ENCODE measurements around the gene GABRG3. TPM values are rescaled to one million over a fixed set of nuclear protein-coding genes. Genes with fewer than 3 reads are reported as not detected.

Gene GABRG3
- total RNA-seq, 1 donor from 2014 or later, result under 0.01 TPM

GRCh38 chr15:27422997-27423396 is 452.0 kb downstream of the GABRG3 start:
- Histone ChIP-seq H3K4me1 (ENCODE audit: control insufficient read depth in 3 of 3, insufficient read depth in 3 of 3, low read length in 3 of 3) (no peaks in the 10 kb centered on the region), H3K27me3 (ENCODE audit: control insufficient read depth in 3 of 3, insufficient read depth in 3 of 3, low read length in 3 of 3) (peaks cover 0 to 4% (median 0%) of the 10 kb centered on the region in 3 donors), H3K9ac (ENCODE audit: low read depth in 1 of 3, low read length in 3 of 3) (no peak overlapping the region), H3K27ac (ENCODE audit: low read depth, low read length) (no peak overlapping the region), H3K9me3 (ENCODE audit: control insufficient read depth in 3 of 3, low read length in 3 of 3) (peaks cover 0 to 2% (median 0%) of the 10 kb centered on the region in 3 donors), H3K36me3 (ENCODE audit: control insufficient read depth in 3 of 3, insufficient read depth in 3 of 3, low read length in 3 of 3) (no peaks in the 10 kb centered on the region), H3K4me3 (ENCODE audit: low read length in 3 of 3) (no peak overlapping the region)

- Histone ChIP-seq H3K27me3 (ENCODE audit: control insufficient read depth in 3 of 3, insufficient read depth in 3 of 3, low read length in 3 of 3) (no peaks in the 10 kb centered on the region), H3K9me3 (ENCODE audit: control insufficient read depth in 3 of 3, low read length in 3 of 3) (peaks cover 0 to 2% (median 0%) of the 10 kb centered on the region in 3 donors), H3K36me3 (ENCODE audit: control insufficient read depth in 3 of 3, insufficient read depth in 3 of 3, low read length in 3 of 3) (no peaks in the 10 kb centered on the region), H3K4me1 (ENCODE audit: control insufficient read depth in 3 of 3, insufficient read depth in 3 of 3, low read length in 3 of 3) (no peaks in the 10 kb centered on the region), H3K27ac (ENCODE audit: low read depth, low read length) (no peak overlapping the region), H3K9ac (ENCODE audit: low read depth in 1 of 3, low read length in 3 of 3) (no peak overlapping the region), H3K4me3 (ENCODE audit: low read length in 3 of 3) (no peak overlapping the region)
These were observed 455.8 kb downstream of the GABRG3 start for GRCh38 chr15:27426805-27427204.

GRCh38 chr15:27427276-27427675 is 456.3 kb downstream of the GABRG3 start:
- Histone ChIP-seq H3K9ac (ENCODE audit: low read depth in 1 of 3, low read length in 3 of 3) (no peak overlapping the region), H3K4me3 (ENCODE audit: low read length in 3 of 3) (no peak overlapping the region), H3K4me1 (ENCODE audit: control insufficient read depth in 3 of 3, insufficient read depth in 3 of 3, low read length in 3 of 3) (no peaks in the 10 kb centered on the region), H3K9me3 (ENCODE audit: control insufficient read depth in 3 of 3, low read length in 3 of 3) (no peaks in the 10 kb centered on the region), H3K27ac (ENCODE audit: low read depth, low read length) (no peak overlapping the region), H3K27me3 (ENCODE audit: control insufficient read depth in 3 of 3, insufficient read depth in 3 of 3, low read length in 3 of 3) (no peaks in the 10 kb centered on the region), H3K36me3 (ENCODE audit: control insufficient read depth in 3 of 3, insufficient read depth in 3 of 3, low read length in 3 of 3) (no peaks in the 10 kb centered on the region)

GRCh38 chr15:27428151-27428550 is 457.2 kb downstream of the GABRG3 start:
- Histone ChIP-seq H3K4me1 (ENCODE audit: control insufficient read depth in 3 of 3, insufficient read depth in 3 of 3, low read length in 3 of 3) (no peaks in the 10 kb centered on the region), H3K36me3 (ENCODE audit: control insufficient read depth in 3 of 3, insufficient read depth in 3 of 3, low read length in 3 of 3) (no peaks in the 10 kb centered on the region), H3K4me3 (ENCODE audit: low read length in 3 of 3) (no peak overlapping the region), H3K27ac (ENCODE audit: low read depth, low read length) (no peak overlapping the region), H3K9ac (ENCODE audit: low read depth in 1 of 3, low read length in 3 of 3) (no peak overlapping the region), H3K27me3 (ENCODE audit: control insufficient read depth in 3 of 3, insufficient read depth in 3 of 3, low read length in 3 of 3) (no peaks in the 10 kb centered on the region), H3K9me3 (ENCODE audit: control insufficient read depth in 3 of 3, low read length in 3 of 3) (no peaks in the 10 kb centered on the region)

GRCh38 chr15:27429577-27429976 is 458.6 kb downstream of the GABRG3 start:
- no peak overlapping the region for H3K27ac ChIP-seq (ENCODE audit: low read depth, low read length)
- no peaks in the 10 kb centered on the region for H3K27me3 ChIP-seq (ENCODE audit: control insufficient read depth in 3 of 3, insufficient read depth in 3 of 3, low read length in 3 of 3)
- H3K4me1 ChIP-seq (ENCODE audit: control insufficient read depth in 3 of 3, insufficient read depth in 3 of 3, low read length in 3 of 3), result no peaks in the 10 kb centered on the region
- H3K9ac ChIP-seq (ENCODE audit: low read depth in 1 of 3, low read length in 3 of 3), result no peak overlapping the region
- no peaks in the 10 kb centered on the region for H3K36me3 ChIP-seq (ENCODE audit: control insufficient read depth in 3 of 3, insufficient read depth in 3 of 3, low read length in 3 of 3)
- H3K9me3 ChIP-seq (ENCODE audit: control insufficient read depth in 3 of 3, low read length in 3 of 3), result no peaks in the 10 kb centered on the region
- H3K4me3 ChIP-seq (ENCODE audit: low read length in 3 of 3), result no peak overlapping the region

- H3K9me3 ChIP-seq (ENCODE audit: control insufficient read depth in 3 of 3, low read length in 3 of 3), result no peaks in the 10 kb centered on the region
- H3K9ac ChIP-seq (ENCODE audit: low read depth in 1 of 3, low read length in 3 of 3), result no peak overlapping the region
- H3K4me1 ChIP-seq (ENCODE audit: control insufficient read depth in 3 of 3, insufficient read depth in 3 of 3, low read length in 3 of 3), result no peaks in the 10 kb centered on the region
- H3K36me3 ChIP-seq (ENCODE audit: control insufficient read depth in 3 of 3, insufficient read depth in 3 of 3, low read length in 3 of 3), result no peaks in the 10 kb centered on the region
- H3K27me3 ChIP-seq (ENCODE audit: control insufficient read depth in 3 of 3, insufficient read depth in 3 of 3, low read length in 3 of 3), result no peaks in the 10 kb centered on the region
- no peak overlapping the region for H3K27ac ChIP-seq (ENCODE audit: low read depth, low read length)
- H3K4me3 ChIP-seq (ENCODE audit: low read length in 3 of 3), result no peak overlapping the region
These were observed 462.6 kb downstream of the GABRG3 start for GRCh38 chr15:27433604-27434003.

GRCh38 chr15:27438403-27439375 is 467.7 kb downstream of the GABRG3 start:
- Histone ChIP-seq H3K4me3 (ENCODE audit: low read length in 3 of 3) (no peak overlapping the region), H3K27ac (ENCODE audit: low read depth, low read length) (no peak overlapping the region), H3K9ac (ENCODE audit: low read depth in 1 of 3, low read length in 3 of 3) (no peak overlapping the region), H3K9me3 (ENCODE audit: control insufficient read depth in 3 of 3, low read length in 3 of 3) (no peaks in the 10 kb centered on the region), H3K36me3 (ENCODE audit: control insufficient read depth in 3 of 3, insufficient read depth in 3 of 3, low read length in 3 of 3) (no peaks in the 10 kb centered on the region), H3K4me1 (ENCODE audit: control insufficient read depth in 3 of 3, insufficient read depth in 3 of 3, low read length in 3 of 3) (no peaks in the 10 kb centered on the region), H3K27me3 (ENCODE audit: control insufficient read depth in 3 of 3, insufficient read depth in 3 of 3, low read length in 3 of 3) (no peaks in the 10 kb centered on the region)

- no peak overlapping the region for H3K9ac ChIP-seq (ENCODE audit: low read depth in 1 of 3, low read length in 3 of 3)
- H3K36me3 ChIP-seq (ENCODE audit: control insufficient read depth in 3 of 3, insufficient read depth in 3 of 3, low read length in 3 of 3), result no peaks in the 10 kb centered on the region
- no peaks in the 10 kb centered on the region for H3K4me1 ChIP-seq (ENCODE audit: control insufficient read depth in 3 of 3, insufficient read depth in 3 of 3, low read length in 3 of 3)
- H3K4me3 ChIP-seq (ENCODE audit: low read length in 3 of 3), result no peak overlapping the region
- H3K9me3 ChIP-seq (ENCODE audit: control insufficient read depth in 3 of 3, low read length in 3 of 3), result no peaks in the 10 kb centered on the region
- H3K27me3 ChIP-seq (ENCODE audit: control insufficient read depth in 3 of 3, insufficient read depth in 3 of 3, low read length in 3 of 3), result no peaks in the 10 kb centered on the region
- H3K27ac ChIP-seq (ENCODE audit: low read depth, low read length), result no peak overlapping the region
These were observed 470.1 kb downstream of the GABRG3 start for GRCh38 chr15:27441120-27441519.

- Histone ChIP-seq H3K27me3 (ENCODE audit: control insufficient read depth in 3 of 3, insufficient read depth in 3 of 3, low read length in 3 of 3) (no peaks in the 10 kb centered on the region), H3K9ac (ENCODE audit: low read depth in 1 of 3, low read length in 3 of 3) (no peak overlapping the region), H3K4me3 (ENCODE audit: low read length in 3 of 3) (no peak overlapping the region), H3K36me3 (ENCODE audit: control insufficient read depth in 3 of 3, insufficient read depth in 3 of 3, low read length in 3 of 3) (no peaks in the 10 kb centered on the region), H3K9me3 (ENCODE audit: control insufficient read depth in 3 of 3, low read length in 3 of 3) (no peaks in the 10 kb centered on the region), H3K4me1 (ENCODE audit: control insufficient read depth in 3 of 3, insufficient read depth in 3 of 3, low read length in 3 of 3) (no peaks in the 10 kb centered on the region), H3K27ac (ENCODE audit: low read depth, low read length) (no peak overlapping the region)
These were observed 477.3 kb downstream of the GABRG3 start for GRCh38 chr15:27448234-27448633.

GRCh38 chr15:27448986-27449385 is 478.0 kb downstream of the GABRG3 start:
- Histone ChIP-seq H3K4me1 (ENCODE audit: control insufficient read depth in 3 of 3, insufficient read depth in 3 of 3, low read length in 3 of 3) (no peaks in the 10 kb centered on the region), H3K27ac (ENCODE audit: low read depth, low read length) (no peak overlapping the region), H3K27me3 (ENCODE audit: control insufficient read depth in 3 of 3, insufficient read depth in 3 of 3, low read length in 3 of 3) (no peaks in the 10 kb centered on the region), H3K36me3 (ENCODE audit: control insufficient read depth in 3 of 3, insufficient read depth in 3 of 3, low read length in 3 of 3) (no peaks in the 10 kb centered on the region), H3K9ac (ENCODE audit: low read depth in 1 of 3, low read length in 3 of 3) (no peak overlapping the region), H3K9me3 (ENCODE audit: control insufficient read depth in 3 of 3, low read length in 3 of 3) (no peaks in the 10 kb centered on the region), H3K4me3 (ENCODE audit: low read length in 3 of 3) (no peak overlapping the region)

Measured in skeletal muscle tissue (tissue), 4 donors.